Measurements from ENCODE around the gene DNAH14. TPM values are rescaled to one million over a fixed set of nuclear protein-coding genes. Genes with fewer than 3 reads are reported as not detected.

Gene DNAH14
- total and polyA plus RNA-seq, 2 of the 4 experiments (the other 2 are of a cell fraction) = 2.7 to 3.6 TPM

DNA sequence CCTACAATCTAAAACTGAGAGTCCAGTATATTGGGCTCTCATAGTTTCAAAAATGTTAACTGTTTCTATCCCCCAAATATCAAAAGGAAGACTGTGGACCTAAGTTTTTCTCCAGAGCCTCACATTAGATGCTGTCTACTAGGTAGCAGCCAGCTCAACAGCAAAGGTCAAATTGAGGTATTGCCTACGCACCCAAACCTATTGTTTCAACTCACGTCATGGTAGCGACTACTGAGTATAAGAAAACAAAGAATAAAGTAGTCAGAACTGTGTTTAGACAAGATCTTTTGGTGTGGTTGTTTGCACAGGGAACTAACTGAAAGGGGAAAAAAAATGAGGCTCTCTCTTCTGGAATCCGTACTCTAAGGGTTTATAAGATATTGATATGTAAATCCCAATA, 325.2 kb downstream of the DNAH14 start:
- H3K18ac ChIP-seq (ENCODE audit: low read depth, low read length) = no peak overlapping the region
- no peak overlapping the region for H3K14ac ChIP-seq (replicated peaks; ENCODE audit: low read depth, low read length)
- H2BK5ac ChIP-seq (ENCODE audit: low read depth, low read length, poor library complexity, severe bottlenecking) = no peak overlapping the region
- no peaks in the 10 kb centered on the region for H3K27me3 ChIP-seq (ENCODE audit: control insufficient read depth, insufficient read depth, low read length)
- H2BK15ac ChIP-seq (ENCODE audit: low read depth, low read length) = no peak overlapping the region
- dilution Hi-C loops (cut with HindIII; ENCODE audit: low sequenced_read_pairs, unreplicated experiment) (no loop called here), intact Hi-C loops (cut with micrococcal nuclease) (no loop called here), in situ Hi-C loops (cut with MboI; ENCODE audit: low sequenced_read_pairs) (no loop called here)
- no peak for ATAC-seq (ENCODE audit: low read depth)
- no peak overlapping the region for H2BK120ac ChIP-seq (ENCODE audit: low read depth, low read length)
- H3K9ac ChIP-seq (ENCODE audit: low read depth, low read length) = no peak overlapping the region
- no peak overlapping the region for H3K4me3 ChIP-seq (ENCODE audit: insufficient read depth, low read depth, low read length)
- no peak overlapping the region for H3K27ac ChIP-seq (ENCODE audit: insufficient read depth, low read length)
- no peak overlapping the region for H4K91ac ChIP-seq (ENCODE audit: insufficient read depth, low read depth, low read length)
- no peak for DNase-seq
- ChIA-PET CTCF (interaction anchor here (1.2 kb wide), 1 partner anchor 23 kb away, joined by 4 read pairs; no protein-coding TSS in a partner anchor), POLR2A (ENCODE audit: unreplicated experiment) (no interaction called here)
- H2AK5ac ChIP-seq (ENCODE audit: low read depth, low read length) = no peak overlapping the region
- no peaks in the 10 kb centered on the region for H3K9me1 ChIP-seq (ENCODE audit: insufficient read depth, low read length)
- H2AK9ac ChIP-seq (replicated peaks; ENCODE audit: low read depth, low read length, poor library complexity) = no peak overlapping the region
- no peaks in the 10 kb centered on the region for H3K36me3 ChIP-seq (ENCODE audit: control insufficient read depth, insufficient read depth, low read length)
- no peak overlapping the region for H3K4me2 ChIP-seq (ENCODE audit: low read depth, low read length)
- H2BK20ac ChIP-seq (ENCODE audit: low read depth, low read length) = no peak overlapping the region
- no peaks in the 10 kb centered on the region for H4K20me1 ChIP-seq (ENCODE audit: insufficient read depth, low read length)
- no peaks in the 10 kb centered on the region for H3K4me1 ChIP-seq (ENCODE audit: control insufficient read depth, insufficient read depth, low read length)
- H3K56ac ChIP-seq (ENCODE audit: extremely low read depth, insufficient read depth, low read length) = no peak overlapping the region
- TF ChIP-seq CTCF (conservative IDR thresholded peaks at IDR 0.05; ENCODE audit: low read depth, low read length) (no peak), MAZ (IDR thresholded peaks at IDR 0.05; ENCODE audit: borderline replicate concordance, low read depth, low read length) (no peak)
- no peak overlapping the region for H2AFZ ChIP-seq (replicated peaks; ENCODE audit: low read length, poor library complexity)
- WGBS, 2 experiments (ENCODE audit: extremely low coverage in 2 of 2, insufficient read length in 1 of 2) = 80% methylated on average over 1 of the region's 4 CpGs; no CpG with 5 or more reads in 1 of the 2 experiments
- H3K9me3 ChIP-seq (ENCODE audit: control insufficient read depth, insufficient read depth, low read length) = no peaks in the 10 kb centered on the region
- no peak overlapping the region for H3K4ac ChIP-seq (ENCODE audit: low read depth, low read length)
- H3K23ac ChIP-seq (ENCODE audit: low read depth, low read length) = no peak overlapping the region
- H4K8ac ChIP-seq (ENCODE audit: low read depth in 2 of 2, low read length in 2 of 2) = no peak overlapping the region
- no peaks in the 10 kb centered on the region for H3K79me1 ChIP-seq (ENCODE audit: low read depth in 1 of 2, low read length in 2 of 2)
- no peak overlapping the region for H4K5ac ChIP-seq (ENCODE audit: low read depth, low read length)
- no TSS peak for BruUV-seq (replicated peaks)

Data from IMR-90 (cell line).